WTC11 (cell line): ENCODE data around the gene SPATA25. TPM values are rescaled to one million over a fixed set of nuclear protein-coding genes. Genes with fewer than 3 reads are reported as not detected.
A peak's percentile ranks its signal among the peaks of the same experiment; 100 is the strongest.

Source experiments
- ATAC-seq: fragments of 200-7000 bp; cut with Tn5 transposase; 2 replicates; pipeline ENCODE4 v1.10.0; 2021; ENCODE audit warnings: mild to moderate bottlenecking, moderate library complexity
- CTCF ChIA-PET: fragments of 300-600 bp; sonication (Branson Sonifier 250); formaldehyde crosslinking; loops from one replicate; lab custom pipeline; 2021; ENCODE audit warnings: antibody characterized with exemption; lab: Charles Lee
- POLR2A ChIA-PET: fragments of 350-600 bp; sonication (Branson Sonifier 250); formaldehyde crosslinking; loops from one replicate; lab custom pipeline; 2021; ENCODE audit warnings: antibody characterized with exemption; lab: Charles Lee
- DNase-seq: peaks from one replicate; pipeline ENCODE4 v3.0.0; 2021; ENCODE audit warnings: low spot score
- H3K27ac Mint-ChIP-seq: 2 replicates; pipeline ENCODE4 v1.8.0; 2021; ENCODE audit warnings: mixed read lengths
- H3K27me3 Mint-ChIP-seq: 2 replicates; pipeline ENCODE4 v1.8.0; 2021; ENCODE audit warnings: low read depth, mild to moderate bottlenecking, moderate library complexity, mixed read lengths
- H3K36me3 Mint-ChIP-seq: 2 replicates; pipeline ENCODE4 v1.8.0; 2021; ENCODE audit warnings: mixed read lengths
- H3K4me1 Mint-ChIP-seq: 2 replicates; pipeline ENCODE4 v1.8.0; 2022; ENCODE audit warnings: mixed read lengths
- H3K4me3 Mint-ChIP-seq: 2 replicates; pipeline ENCODE4 v1.8.0; 2021; ENCODE audit warnings: mild to moderate bottlenecking, moderate library complexity, mixed read lengths
- H3K9me3 Mint-ChIP-seq: 2 replicates; pipeline ENCODE4 v1.8.0; 2021; ENCODE audit warnings: mixed read lengths
- ATF1 ChIP-seq: sonication (generic); formaldehyde crosslinking; IDR thresholded peaks from 2 replicates; pipeline ENCODE4 v1.8.1; 2023; ENCODE audit warnings: mild to moderate bottlenecking, moderate library complexity, missing genetic modification reagents
- CDX4 ChIP-seq: fragments of 250-450 bp; sonication (Bioruptor Pico); IDR thresholded peaks from 2 replicates; pipeline ENCODE4 v1.9.0; 2021; ENCODE audit warnings: moderate library complexity, mild to moderate bottlenecking, inconsistent platforms, borderline replicate concordance
- EMX1 ChIP-seq: fragments of 250-450 bp; sonication (Bioruptor Pico); IDR thresholded peaks from 2 replicates; pipeline ENCODE4 v1.8.0; 2021; ENCODE audit warnings: mild to moderate bottlenecking
- ERG ChIP-seq: fragments of 250-450 bp; sonication (Bioruptor Pico); IDR thresholded peaks from 2 replicates; pipeline ENCODE4 v1.8.0; 2021; ENCODE audit warnings: mild to moderate bottlenecking
- ETV6 ChIP-seq: sonication (generic); formaldehyde crosslinking; IDR thresholded peaks from 2 replicates; pipeline ENCODE4 v1.8.1; 2022; ENCODE audit warnings: mild to moderate bottlenecking, missing genetic modification reagents
- GTF2I ChIP-seq: fragments of 250-450 bp; sonication (Bioruptor Pico); conservative IDR thresholded peaks from 2 replicates; pipeline ENCODE4 v1.4.0; 2021; ENCODE audit warnings: mild to moderate bottlenecking
- HMGA2 ChIP-seq: fragments of 250-450 bp; sonication (Bioruptor Pico); IDR thresholded peaks from 2 replicates; pipeline ENCODE4 v1.4.0; 2021; ENCODE audit warnings: mild to moderate bottlenecking, moderate library complexity
- JAZF1 ChIP-seq: fragments of 250-450 bp; sonication (Bioruptor Pico); IDR thresholded peaks from 2 replicates; pipeline ENCODE4 v1.9.0; 2021; ENCODE audit warnings: moderate library complexity, mild to moderate bottlenecking, inconsistent platforms
- NFE2L1 ChIP-seq: sonication (generic); formaldehyde crosslinking; IDR thresholded peaks from 2 replicates; pipeline ENCODE4 v1.8.1; 2023; ENCODE audit warnings: missing genetic modification reagents
- OVOL2 ChIP-seq: fragments of 250-450 bp; sonication (Bioruptor Pico); IDR thresholded peaks from 2 replicates; pipeline ENCODE4 v1.9.0; 2021; ENCODE audit warnings: mild to moderate bottlenecking, borderline replicate concordance
- PRRX2 ChIP-seq: fragments of 250-450 bp; sonication (Bioruptor Pico); IDR thresholded peaks from 2 replicates; pipeline ENCODE4 v1.8.0; 2021; ENCODE audit warnings: mild to moderate bottlenecking
- SMAD3 ChIP-seq: sonication (generic); formaldehyde crosslinking; IDR thresholded peaks from 2 replicates; pipeline ENCODE4 v1.8.0; 2022; ENCODE audit warnings: missing genetic modification reagents, mild to moderate bottlenecking, borderline replicate concordance
- SP1 ChIP-seq: sonication (generic); formaldehyde crosslinking; conservative IDR thresholded peaks from 2 replicates; pipeline ENCODE4 v1.8.1; 2022; ENCODE audit warnings: missing genetic modification reagents
- TP53 ChIP-seq: sonication (generic); formaldehyde crosslinking; IDR thresholded peaks from 2 replicates; pipeline ENCODE4 v1.8.1; 2023; ENCODE audit warnings: mild to moderate bottlenecking, missing genetic modification reagents
- ZNF671 ChIP-seq: fragments of 250-450 bp; sonication (Bioruptor Pico); IDR thresholded peaks from 2 replicates; pipeline ENCODE4 v1.8.0; 2021; ENCODE audit warnings: mild to moderate bottlenecking
- ZSCAN18 ChIP-seq: fragments of 250-450 bp; sonication (Bioruptor Pico); IDR thresholded peaks from 2 replicates; pipeline ENCODE4 v2.1.2; 2022; ENCODE audit warnings: mild to moderate bottlenecking, moderate library complexity
- total RNA-seq: library from RNA; stranded (reverse); gene quantifications from 3 replicates; pipeline ENCODE4 v1.2.3, GENCODE V29; 2021

Gene SPATA25
- total RNA-seq, 1 experiment from 2014 or later = 3.7 TPM

- POLR2A ChIA-PET = interaction anchor here (0.6 to 3.1 kb wide), 11 partner anchors 9 to 513 kb away, joined by 3 to 43 read pairs (median 3); partner anchors contain the start of genes PCIF1 and ZSWIM1
- peak; percentile 91 for ATAC-seq
- DNase-seq = peak; percentile 100
- no peaks in the 10 kb centered on the region for H3K27me3 Mint-ChIP-seq
- H3K27ac Mint-ChIP-seq = peak overlapping the region; percentile 87; the same call in 1 of the 2 replicates
- peak overlapping the region; percentile 85 for H3K4me3 Mint-ChIP-seq
- TF ChIP-seq ETV6 = 0 out of 2 replicates have a peak, but pooled peaks have one; percentile 16
- peak; percentile 73 for TF ChIP-seq SP1 (CRISPR knock-in tag)
- TF ChIP-seq OVOL2 (CRISPR knock-in tag) = no peak
- TF ChIP-seq ZSCAN18 (CRISPR knock-in tag) = no peak
- no peak for TF ChIP-seq JAZF1 (CRISPR knock-in tag)
- TF ChIP-seq ZNF671 (CRISPR knock-in tag) = no peak; the same call in 1 of the 2 replicates
- TF ChIP-seq SMAD3 (CRISPR knock-in tag) = 0 out of 2 replicates have a peak, but pooled peaks have one; percentile 5
- TF ChIP-seq PRRX2 (CRISPR knock-in tag) = no peak
- TF ChIP-seq, all 79 proteins: peak for 3
- Mint-ChIP-seq H3K4me1 (peaks cover 14% of the 10 kb centered on the region), H3K9me3 (no peaks in the 10 kb centered on the region), H3K36me3 (peaks cover 31% of the 10 kb centered on the region)
- CTCF ChIA-PET = interaction anchor here (0.6 to 2.7 kb wide), 7 partner anchors 20 to 189 kb away, joined by 4 to 13 read pairs (median 4); partner anchors contain the start of genes NEURL2 and PCIF1
Measured at GRCh38 chr20:45910670-45911485, 23.5 kb upstream of the SPATA25 start.

GRCh38 chr20:45909817-45910669 lies 22.6 kb upstream of the SPATA25 start:
- DNase-seq = no peak
- ChIA-PET CTCF (interaction anchor here (0.6 to 2.7 kb wide), 5 partner anchors 20 to 111 kb away, joined by 4 to 13 read pairs (median 4); partner anchors contain the start of genes NEURL2 and PCIF1), POLR2A (interaction anchor here (0.6 to 3.1 kb wide), 9 partner anchors 9 to 591 kb away, joined by 3 to 43 read pairs (median 4); partner anchors contain the start of genes PCIF1 and ZSWIM1)
- H3K27ac Mint-ChIP-seq = no peak overlapping the region
- TF ChIP-seq NFE2L1 (CRISPR knock-in tag) (no peak), EMX1 (no peak), CDX4 (no peak), ERG (no peak), TP53 (CRISPR knock-in tag) (no peak), SP1 (CRISPR knock-in tag) (no peak), ATF1 (CRISPR knock-in tag) (no peak), GTF2I (CRISPR knock-in tag) (no peak), HMGA2 (CRISPR knock-in tag) (no peak), ZSCAN18 (CRISPR knock-in tag) (no peak)
- ATAC-seq = no peak
- no peaks in the 10 kb centered on the region for H3K27me3 Mint-ChIP-seq
- no peaks in the 10 kb centered on the region for H3K9me3 Mint-ChIP-seq
- H3K36me3 Mint-ChIP-seq = peaks cover 37% of the 10 kb centered on the region
- peak overlapping the region; percentile 85 for H3K4me3 Mint-ChIP-seq
- H3K4me1 Mint-ChIP-seq = peaks cover 14% of the 10 kb centered on the region
